ENCODE measurements around the gene WIPF2.
"Not testable (repeated sequence)": the region's sequence is repeated elsewhere in the genome, so short reads cannot be mapped to it uniquely, and the experiment has no call there.

The WIPF2 gene

GRCh38 chr17:40218006-40218739 lies 931 bp upstream of the WIPF2 start:
- Mint-ChIP-seq H3K27ac (peak overlapping the region; percentile 99), H3K4me1 (ENCODE audit: low read depth) (peaks cover 25% of the 10 kb centered on the region), H3K36me3 (no peaks in the 10 kb centered on the region), H3K27me3 (no peaks in the 10 kb centered on the region), H3K4me3 (peak overlapping the region; percentile 96), H3K9me3 (ENCODE audit: low read depth) (no peaks in the 10 kb centered on the region)

- H3K4me3 Mint-ChIP-seq = peak overlapping the region; percentile 96
- peaks cover 33% of the 10 kb centered on the region for H3K4me1 Mint-ChIP-seq (ENCODE audit: low read depth)
- no peaks in the 10 kb centered on the region for H3K36me3 Mint-ChIP-seq
- H3K9me3 Mint-ChIP-seq (ENCODE audit: low read depth) = no peaks in the 10 kb centered on the region
- no peaks in the 10 kb centered on the region for H3K27me3 Mint-ChIP-seq
- H3K27ac Mint-ChIP-seq = peak overlapping the region; percentile 87
These were observed 662 bp downstream of the WIPF2 start for GRCh38 chr17:40219594-40220338.

GRCh38 chr17:40224718-40225550 lies 5.8 kb downstream of the WIPF2 start:
- H3K36me3 Mint-ChIP-seq = no peaks in the 10 kb centered on the region

GRCh38 chr17:40229146-40229545 lies 10.0 kb downstream of the WIPF2 start:
- not testable (repeated sequence) for H3K4me3 Mint-ChIP-seq; H3K36me3 Mint-ChIP-seq; H3K27ac Mint-ChIP-seq; H3K27me3 Mint-ChIP-seq; H3K9me3 Mint-ChIP-seq (ENCODE audit: low read depth)
- peaks cover 31% of the 10 kb centered on the region for H3K4me1 Mint-ChIP-seq (ENCODE audit: low read depth)

More at GRCh38 chr17:40224718-40225550, 5.8 kb downstream of the WIPF2 start:
- Mint-ChIP-seq H3K4me3 (no peak overlapping the region), H3K4me1 (ENCODE audit: low read depth) (peaks cover 31% of the 10 kb centered on the region), H3K9me3 (ENCODE audit: low read depth) (no peaks in the 10 kb centered on the region), H3K27me3 (no peaks in the 10 kb centered on the region), H3K27ac (peak overlapping the region; percentile 69)

- H3K9me3 Mint-ChIP-seq (ENCODE audit: low read depth) = no peaks in the 10 kb centered on the region
- H3K36me3 Mint-ChIP-seq = peaks cover 2% of the 10 kb centered on the region
- H3K27ac Mint-ChIP-seq = no peak overlapping the region
- no peaks in the 10 kb centered on the region for H3K27me3 Mint-ChIP-seq
- H3K4me1 Mint-ChIP-seq (ENCODE audit: low read depth) = peaks cover 20% of the 10 kb centered on the region
- H3K4me3 Mint-ChIP-seq = no peak overlapping the region
These were observed 11.6 kb downstream of the WIPF2 start for GRCh38 chr17:40230670-40231069.

- not testable (repeated sequence) for H3K27ac Mint-ChIP-seq
These were observed 12.8 kb downstream of the WIPF2 start for GRCh38 chr17:40231928-40232327.

GRCh38 chr17:40241252-40241834 lies 22.2 kb downstream of the WIPF2 start:
- Mint-ChIP-seq H3K4me3 (no peak overlapping the region), H3K27ac (no peak overlapping the region), H3K9me3 (ENCODE audit: low read depth) (no peaks in the 10 kb centered on the region), H3K27me3 (no peaks in the 10 kb centered on the region), H3K36me3 (no peaks in the 10 kb centered on the region), H3K4me1 (ENCODE audit: low read depth) (peaks cover 44% of the 10 kb centered on the region)

More at GRCh38 chr17:40231928-40232327, 12.8 kb downstream of the WIPF2 start:
- H3K36me3 Mint-ChIP-seq; H3K9me3 Mint-ChIP-seq (ENCODE audit: low read depth); H3K4me3 Mint-ChIP-seq; H3K27me3 Mint-ChIP-seq: not testable (repeated sequence)
- peaks cover 22% of the 10 kb centered on the region for H3K4me1 Mint-ChIP-seq (ENCODE audit: low read depth)

GRCh38 chr17:40242774-40243173 lies 23.7 kb downstream of the WIPF2 start:
- H3K4me3 Mint-ChIP-seq = no peak overlapping the region
- no peaks in the 10 kb centered on the region for H3K36me3 Mint-ChIP-seq
- no peaks in the 10 kb centered on the region for H3K9me3 Mint-ChIP-seq (ENCODE audit: low read depth)
- H3K27me3 Mint-ChIP-seq = no peaks in the 10 kb centered on the region
- peaks cover 43% of the 10 kb centered on the region for H3K4me1 Mint-ChIP-seq (ENCODE audit: low read depth)
- H3K27ac Mint-ChIP-seq = peak overlapping the region; percentile 54

GRCh38 chr17:40243761-40244160 lies 24.7 kb downstream of the WIPF2 start:
- Mint-ChIP-seq H3K27ac (peak overlapping the region; percentile 28), H3K36me3 (no peaks in the 10 kb centered on the region), H3K9me3 (ENCODE audit: low read depth) (no peaks in the 10 kb centered on the region), H3K4me3 (no peak overlapping the region), H3K4me1 (ENCODE audit: low read depth) (peaks cover 49% of the 10 kb centered on the region), H3K27me3 (no peaks in the 10 kb centered on the region)

GRCh38 chr17:40244255-40244654 lies 25.2 kb downstream of the WIPF2 start:
- H3K4me3 Mint-ChIP-seq = no peak overlapping the region
- H3K36me3 Mint-ChIP-seq = no peaks in the 10 kb centered on the region
- H3K9me3 Mint-ChIP-seq (ENCODE audit: low read depth) = no peaks in the 10 kb centered on the region
- peaks cover 54% of the 10 kb centered on the region for H3K4me1 Mint-ChIP-seq (ENCODE audit: low read depth)
- no peak overlapping the region for H3K27ac Mint-ChIP-seq
- no peaks in the 10 kb centered on the region for H3K27me3 Mint-ChIP-seq

- Mint-ChIP-seq H3K4me1 (ENCODE audit: low read depth) (peaks cover 44% of the 10 kb centered on the region), H3K27ac (no peak overlapping the region)
These were observed 28.9 kb downstream of the WIPF2 start for GRCh38 chr17:40247926-40248495.

GRCh38 chr17:40248507-40248906 lies 29.4 kb downstream of the WIPF2 start:
- Mint-ChIP-seq H3K4me3 (no peak overlapping the region), H3K4me1 (ENCODE audit: low read depth) (peaks cover 45% of the 10 kb centered on the region), H3K27me3 (no peaks in the 10 kb centered on the region), H3K27ac (no peak overlapping the region), H3K9me3 (ENCODE audit: low read depth) (no peaks in the 10 kb centered on the region), H3K36me3 (no peaks in the 10 kb centered on the region)

More at GRCh38 chr17:40247926-40248495, 28.9 kb downstream of the WIPF2 start:
- H3K36me3 Mint-ChIP-seq = no peaks in the 10 kb centered on the region
- H3K4me3 Mint-ChIP-seq = no peak overlapping the region
- H3K9me3 Mint-ChIP-seq (ENCODE audit: low read depth) = no peaks in the 10 kb centered on the region
- H3K27me3 Mint-ChIP-seq = no peaks in the 10 kb centered on the region

- Mint-ChIP-seq H3K9me3 (ENCODE audit: low read depth) (no peaks in the 10 kb centered on the region), H3K36me3 (no peaks in the 10 kb centered on the region), H3K4me3 (no peak overlapping the region), H3K4me1 (ENCODE audit: low read depth) (peaks cover 33% of the 10 kb centered on the region), H3K27me3 (no peaks in the 10 kb centered on the region), H3K27ac (no peak overlapping the region)
These were observed 32.5 kb downstream of the WIPF2 start for GRCh38 chr17:40251576-40251975.

GRCh38 chr17:40253565-40253964 lies 34.5 kb downstream of the WIPF2 start:
- no peak overlapping the region for H3K27ac Mint-ChIP-seq
- peaks cover 29% of the 10 kb centered on the region for H3K4me1 Mint-ChIP-seq (ENCODE audit: low read depth)
- peaks cover 3% of the 10 kb centered on the region for H3K36me3 Mint-ChIP-seq
- H3K4me3 Mint-ChIP-seq = no peak overlapping the region
- no peaks in the 10 kb centered on the region for H3K27me3 Mint-ChIP-seq
- H3K9me3 Mint-ChIP-seq (ENCODE audit: low read depth) = no peaks in the 10 kb centered on the region
